Urinary bladder (tissue), 4 donors: ENCODE measurements around the gene NCOA1. TPM values are rescaled to one million over a fixed set of nuclear protein-coding genes. Genes with fewer than 3 reads are reported as not detected.
"Not testable (repeated sequence)": the region's sequence is repeated elsewhere in the genome, so short reads cannot be mapped to it uniquely, and the experiment has no call there.

ENCODE experiments used
- DNase-seq: peaks from one replicate; pipeline ENCODE4 v3.0.0-alpha.2; 2015; ENCODE audit errors: extremely low spot score
- H3K27ac ChIP-seq: one replicate; pipeline ENCODE4 v1.5.1; 2013; ENCODE audit warnings: low read depth, mild to moderate bottlenecking, moderate library complexity
- H3K36me3 ChIP-seq: one replicate; pipeline ENCODE4 v1.6.1; 2013; ENCODE audit warnings: mild to moderate bottlenecking, moderate library complexity; ENCODE audit not compliant: insufficient read depth
- H3K4me1 ChIP-seq: one replicate; pipeline ENCODE4 v1.6.1; 2013; ENCODE audit warnings: mild to moderate bottlenecking, moderate library complexity; ENCODE audit not compliant: insufficient read depth
- H3K4me3 ChIP-seq: one replicate; pipeline ENCODE4 v1.5.1; 2013; ENCODE audit warnings: low read depth, low read length
- WGBS: extraction: QIAGEN DNeasy Blood & Tissue Kit; methylation state at CpG from one replicate; pipeline ENCODE4 v1.1.7; 2013; 5-methylcytosine and 5-hydroxymethylcytosine counted together
- polyA plus RNA-seq: library from polyadenylated mRNA; stranded (reverse); fragments of 200-250 nt; gene quantifications from one replicate; pipeline ENCODE4 v1.2.3, GENCODE V29; 2013
- total RNA-seq: library from RNA; depleted of rRNA; stranded (reverse); fragments of >200 nt; gene quantifications from one replicate; pipeline ENCODE4 v1.2.3, GENCODE V29; 2014
- donor health status: healthy with polysubstance abuse.
- donor health status: healthy.

The NCOA1 gene
- total and polyA plus RNA-seq, 2 donors, result 24.4 to 107 TPM

GRCh38 chr2:24800487-24800886 lies 309.4 kb downstream of the NCOA1 start:
- 98% methylated on average over 4 of the region's 5 CpGs for WGBS
- DNase-seq, H3K27ac ChIP-seq, H3K4me3 ChIP-seq, H3K36me3 ChIP-seq, H3K4me1 ChIP-seq: not testable (repeated sequence)

GRCh38 chr2:24805811-24806660 lies 315.0 kb downstream of the NCOA1 start:
- not testable (repeated sequence) for H3K4me3 ChIP-seq, H3K36me3 ChIP-seq
- WGBS, result 95% methylated on average over 25 of the region's 25 CpGs

DNA sequence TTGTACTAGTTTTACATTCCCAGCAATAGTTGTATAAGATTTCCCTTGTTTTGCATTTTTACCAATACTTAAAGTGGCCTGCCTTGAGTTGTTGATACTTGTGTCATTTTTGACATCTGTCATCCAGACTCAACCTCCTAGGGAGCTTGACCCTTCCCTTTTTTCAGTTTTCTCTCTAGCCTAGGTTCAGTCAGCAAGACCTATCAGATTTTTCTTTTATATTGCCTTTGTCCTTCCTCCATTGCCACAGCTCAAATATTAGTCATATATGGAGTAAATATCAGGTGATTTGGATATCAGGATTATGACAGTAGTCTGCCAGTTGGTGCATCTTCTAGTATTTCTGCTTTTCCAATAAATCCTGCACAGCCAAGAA lies 315.6 kb downstream of the NCOA1 start:
- H3K4me1 ChIP-seq, result no peaks in the 10 kb centered on the region

More at GRCh38 chr2:24805811-24806660, 315.0 kb downstream of the NCOA1 start:
- DNase-seq, H3K4me1 ChIP-seq, H3K27ac ChIP-seq: not testable (repeated sequence)

GRCh38 chr2:24809316-24810007 lies 318.4 kb downstream of the NCOA1 start:
- DNase-seq, result no peak
- Histone ChIP-seq H3K36me3 (no peaks in the 10 kb centered on the region), H3K4me3 (no peak overlapping the region), H3K4me1 (no peaks in the 10 kb centered on the region), H3K27ac (no peak overlapping the region)
- WGBS, result 86% methylated on average over 4 of the region's 4 CpGs

More for the DNA sequence above, 315.6 kb downstream of the NCOA1 start:
- no peaks in the 10 kb centered on the region for H3K36me3 ChIP-seq
- H3K4me3 ChIP-seq, result no peak overlapping the region
- H3K27ac ChIP-seq, result no peak overlapping the region
- no peak for DNase-seq

GRCh38 chr2:24813691-24814137 lies 322.7 kb downstream of the NCOA1 start:
- no peak for DNase-seq
- Histone ChIP-seq H3K27ac (no peak overlapping the region), H3K4me3 (no peak overlapping the region), H3K36me3 (no peaks in the 10 kb centered on the region), H3K4me1 (no peaks in the 10 kb centered on the region)
- 99% methylated on average over 4 of the region's 4 CpGs for WGBS

DNA sequence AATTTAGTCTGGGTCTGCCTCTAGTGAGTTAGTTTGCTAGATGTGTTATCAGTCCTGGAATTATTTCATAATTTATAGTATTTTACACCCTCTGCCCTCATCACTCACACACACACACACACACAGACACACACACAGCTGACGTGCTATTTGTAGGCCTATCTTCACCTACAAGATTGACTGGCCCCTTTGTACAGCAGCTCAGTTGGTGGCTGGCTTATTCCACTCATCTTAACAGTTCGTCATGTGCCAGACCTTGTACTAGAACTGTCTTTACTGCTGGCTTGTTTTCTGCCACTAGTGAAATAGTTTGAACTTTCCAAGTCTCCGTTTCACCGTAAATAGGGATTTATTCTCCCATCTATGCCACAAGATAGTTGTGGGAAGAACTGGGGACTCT lies 323.5 kb downstream of the NCOA1 start:
- Histone ChIP-seq H3K4me3 (no peak overlapping the region), H3K36me3 (no peaks in the 10 kb centered on the region), H3K27ac (no peak overlapping the region), H3K4me1 (no peaks in the 10 kb centered on the region)
- DNase-seq, result no peak
- WGBS, result 93% methylated on average over 4 of the region's 4 CpGs

GRCh38 chr2:24815171-24815570 lies 324.1 kb downstream of the NCOA1 start:
- H3K4me1 ChIP-seq, result no peaks in the 10 kb centered on the region
- H3K27ac ChIP-seq, result no peak overlapping the region
- 93% methylated on average over 4 of the region's 4 CpGs for WGBS
- DNase-seq, result no peak
- H3K4me3 ChIP-seq, result no peak overlapping the region
- H3K36me3 ChIP-seq, result no peaks in the 10 kb centered on the region

DNA sequence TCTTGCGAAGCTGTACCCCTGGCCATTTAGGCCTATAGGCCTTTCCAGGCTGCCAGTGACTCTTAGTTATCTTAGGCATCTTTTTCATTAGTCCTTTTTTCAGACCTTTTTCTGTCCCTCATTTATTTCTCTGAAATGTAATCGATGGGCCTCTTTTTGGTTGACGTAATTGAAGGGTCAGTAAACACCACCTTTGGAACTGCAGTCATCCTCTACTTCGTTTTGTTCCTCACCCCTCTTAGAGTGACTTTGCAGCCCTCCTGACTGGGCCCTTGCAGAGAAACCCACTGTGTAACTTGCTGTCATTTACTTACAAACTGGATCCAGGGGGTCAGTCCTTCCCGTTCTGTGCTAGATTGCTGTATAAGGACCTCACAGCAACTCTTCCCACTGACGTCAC lies 325.4 kb downstream of the NCOA1 start:
- H3K4me1 ChIP-seq, result no peaks in the 10 kb centered on the region
- 94% methylated on average over 6 of the region's 6 CpGs for WGBS
- H3K4me3 ChIP-seq, result no peak overlapping the region
- no peak for DNase-seq
- no peaks in the 10 kb centered on the region for H3K36me3 ChIP-seq
- no peak overlapping the region for H3K27ac ChIP-seq

DNA sequence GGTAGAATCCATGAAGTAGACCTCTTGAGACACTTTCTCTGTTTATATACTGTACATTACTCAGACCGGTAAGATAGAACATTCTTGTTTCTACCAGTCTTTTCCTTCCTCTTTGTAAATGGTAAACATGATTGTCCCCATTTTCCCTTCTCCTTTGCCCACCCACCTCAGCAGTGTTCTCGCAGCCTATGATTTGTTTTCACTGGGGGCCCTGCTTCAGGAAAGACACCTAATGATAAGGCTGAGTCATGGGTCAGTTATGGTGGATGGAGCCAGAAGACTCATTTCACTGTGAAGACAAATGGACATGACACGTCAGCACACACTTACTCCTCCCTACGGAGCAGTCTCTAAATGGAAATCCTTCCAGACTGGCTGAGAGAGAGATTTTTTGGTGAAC lies 325.8 kb downstream of the NCOA1 start:
- Histone ChIP-seq H3K4me3 (no peak overlapping the region), H3K27ac (no peak overlapping the region), H3K36me3 (no peaks in the 10 kb centered on the region), H3K4me1 (no peaks in the 10 kb centered on the region)
- WGBS, result 78% methylated on average over 4 of the region's 4 CpGs
- no peak for DNase-seq

GRCh38 chr2:24818721-24819167 lies 327.7 kb downstream of the NCOA1 start:
- 78% methylated on average over 9 of the region's 9 CpGs for WGBS
- H3K27ac ChIP-seq, result no peak overlapping the region
- no peaks in the 10 kb centered on the region for H3K4me1 ChIP-seq
- no peaks in the 10 kb centered on the region for H3K36me3 ChIP-seq
- H3K4me3 ChIP-seq, result no peak overlapping the region
- no peak for DNase-seq

GRCh38 chr2:24819442-24820174 lies 328.6 kb downstream of the NCOA1 start:
- Histone ChIP-seq H3K4me3 (no peak overlapping the region), H3K36me3 (no peaks in the 10 kb centered on the region), H3K27ac (no peak overlapping the region), H3K4me1 (no peaks in the 10 kb centered on the region)
- DNase-seq, result no peak
- 88% methylated on average over 21 of the region's 21 CpGs for WGBS

DNA sequence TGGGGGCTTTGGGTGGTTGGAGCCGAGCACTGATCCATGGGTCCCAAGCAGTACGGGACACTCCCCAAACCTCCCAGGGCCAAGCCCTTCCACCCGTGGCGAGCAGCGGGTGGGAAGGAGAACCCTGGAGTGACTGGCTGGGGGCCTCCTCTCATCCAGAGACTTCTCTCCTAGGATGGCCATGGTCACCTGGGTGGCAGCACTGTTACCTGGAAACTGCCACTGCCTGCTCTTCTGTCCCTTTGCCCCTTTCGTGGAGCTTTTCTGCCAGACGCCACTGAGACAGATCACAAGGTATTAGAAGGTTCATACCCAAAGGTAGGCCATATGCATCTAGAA lies 329.1 kb downstream of the NCOA1 start:
- no peak overlapping the region for H3K4me3 ChIP-seq
- WGBS, result 86% methylated on average over 7 of the region's 7 CpGs
- H3K36me3 ChIP-seq, result no peaks in the 10 kb centered on the region

More for the DNA sequence above, 329.1 kb downstream of the NCOA1 start:
- Histone ChIP-seq H3K27ac (no peak overlapping the region), H3K4me1 (no peaks in the 10 kb centered on the region)
- DNase-seq, result no peak
